ENCODE data around the gene DARS1. TPM values are rescaled to one million over a fixed set of nuclear protein-coding genes. Genes with fewer than 3 reads are reported as not detected.

Gene DARS1
- total RNA-seq, 4 donors from 2014 or later: 115 to 176 (median 156) TPM

DNA sequence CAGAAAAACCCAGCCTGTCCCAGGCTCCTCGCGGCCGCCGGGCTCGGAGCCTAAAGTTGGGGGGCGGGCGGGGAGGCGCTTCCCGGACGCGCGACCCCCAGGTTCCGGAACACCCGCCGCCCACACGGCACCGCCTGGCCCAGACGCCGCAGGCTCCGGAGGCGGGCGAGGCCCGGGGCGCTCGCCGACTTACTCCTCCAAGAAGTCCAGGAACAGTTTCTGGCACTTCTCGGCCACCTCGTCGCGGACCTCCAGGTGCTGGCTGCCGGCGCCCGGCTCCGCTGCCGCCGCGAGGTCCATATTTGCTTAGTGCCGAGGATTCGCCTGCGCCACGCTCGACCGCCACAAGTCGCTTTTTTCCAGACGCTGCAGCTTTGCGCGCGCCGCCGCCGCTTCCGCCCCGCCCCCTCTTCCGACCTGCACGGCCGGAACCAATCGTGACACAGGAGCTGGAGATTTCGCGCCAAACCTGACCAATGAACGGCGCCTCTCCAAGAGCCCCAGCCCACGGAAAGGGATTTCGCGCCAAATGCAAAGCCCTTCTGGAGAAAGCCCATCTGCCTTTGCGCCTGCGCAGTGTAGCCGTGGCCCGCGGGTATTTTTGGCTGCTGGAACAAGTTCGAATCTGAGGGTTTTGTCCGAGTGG lies 109.2 kb downstream of the DARS1 start, which contains the start of gene MCM6:
MCM6 (minus strand) TSS at position 378 of the 646 bp plus-strand sequence; CDS start at position 300, 78 bp downstream.
- peaks cover 0 to 14% of the 10 kb centered on the region in 2 donors for H3K36me3 ChIP-seq
- ATAC-seq: peak; percentile 99

DNA sequence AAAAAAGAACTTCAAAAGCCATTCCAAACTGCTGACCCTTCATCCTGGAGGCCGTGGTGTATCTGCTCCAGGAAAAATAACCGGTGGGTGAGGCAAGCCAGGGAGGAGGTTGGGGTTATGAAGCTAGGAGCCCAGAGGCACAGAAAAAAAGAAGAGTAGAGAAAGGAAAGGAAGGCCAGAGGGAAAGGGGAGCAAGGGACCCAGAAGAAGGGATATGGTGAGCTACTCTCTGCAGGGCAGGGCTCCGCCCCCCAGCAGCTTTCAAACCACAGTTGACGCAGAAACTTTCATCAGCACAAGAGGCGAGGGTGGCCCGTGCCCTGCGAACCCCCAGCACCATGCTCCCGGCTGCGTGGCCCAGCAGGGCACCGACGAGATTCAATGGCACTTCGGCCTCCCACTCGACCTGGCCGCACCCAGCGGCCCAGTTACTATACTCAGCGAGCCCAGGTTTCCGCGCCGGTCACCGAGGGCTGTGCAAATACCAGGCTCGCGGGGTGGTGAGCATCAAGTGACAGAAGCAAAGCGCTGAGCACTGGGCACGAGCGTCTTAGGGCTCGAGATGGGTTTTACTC lies 109.8 kb downstream of the DARS1 start:
- ATAC-seq: peak; percentile 60
- Histone ChIP-seq H3K4me3 (peak overlapping the region; percentile 85 to 90), H3K27me3 (no peaks in the 10 kb centered on the region), H3K27ac (peak overlapping the region; percentile 68 to 93 (median 88)), H3K36me3 (peaks cover 0 to 20% of the 10 kb centered on the region in 2 donors), H3K9me3 (no peaks in the 10 kb centered on the region), H3K4me1 (peaks cover 0 to 22% (median 0%) of the 10 kb centered on the region in 3 donors)
- TF ChIP-seq EP300 (IDR thresholded peaks at IDR 0.05): no peak
- no peak for TF ChIP-seq POLR2A (IDR thresholded peaks at IDR 0.05)
- TF ChIP-seq POLR2AphosphoS5 (IDR thresholded peaks at IDR 0.05): no peak
- TF ChIP-seq CTCF (IDR thresholded peaks at IDR 0.05): no peak
- WGBS, 2 donors (ENCODE audit: low coverage in 1 of 2): 0 to 4% methylated on average over 2 to 4 of the region's 26 CpGs

More for the DNA sequence above, 109.2 kb downstream of the DARS1 start, which contains the start of gene MCM6:
- Histone ChIP-seq H3K27me3 (no peaks in the 10 kb centered on the region), H3K9me3 (no peaks in the 10 kb centered on the region), H3K4me3 (peak within 1 kb of the TSS; percentile 85 to 90), H3K4me1 (peaks cover 0 to 22% (median 0%) of the 10 kb centered on the region in 3 donors), H3K27ac (peak within 1 kb of the TSS; percentile 68 to 93 (median 88))
- TF ChIP-seq EP300 (IDR thresholded peaks at IDR 0.05) (no peak), CTCF (IDR thresholded peaks at IDR 0.05) (peak in 3 of 4 experiments; percentile 39 to 62 (median 54)), POLR2AphosphoS5 (IDR thresholded peaks at IDR 0.05) (peak; percentile 70), POLR2A (IDR thresholded peaks at IDR 0.05) (peak; percentile 42 to 48)
- 0% methylated on average over 1 to 9 of the region's 71 CpGs for WGBS, 2 donors (ENCODE audit: low coverage in 1 of 2)

DNA sequence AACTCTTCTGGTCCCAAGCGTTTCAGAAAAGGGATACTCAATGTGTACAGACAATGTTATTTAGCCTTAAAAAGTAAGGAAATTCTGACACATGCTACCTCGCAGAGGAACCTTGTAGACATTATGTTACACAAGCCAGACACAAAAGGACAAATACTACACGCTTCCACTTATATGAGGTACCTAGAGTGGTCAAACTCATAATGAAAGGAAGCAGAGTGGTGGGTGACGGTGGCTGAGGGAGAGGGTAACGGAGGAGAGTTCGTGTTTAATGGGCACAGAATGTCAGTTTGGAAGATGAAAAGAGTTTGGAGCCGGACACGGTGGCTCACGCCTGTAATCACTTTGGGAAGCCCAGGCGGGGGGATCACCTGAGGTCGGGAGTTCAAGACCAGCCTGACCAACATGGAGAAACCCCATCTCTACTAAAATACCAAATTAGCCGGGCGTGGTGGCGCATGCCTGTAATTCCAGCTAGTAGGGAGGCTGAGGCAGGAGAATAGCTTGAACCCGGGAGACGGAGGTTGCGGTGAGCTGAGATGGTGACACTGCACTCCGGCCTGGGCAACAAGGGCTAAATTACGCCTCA lies 110.6 kb downstream of the DARS1 start:
- H3K27me3 ChIP-seq: no peaks in the 10 kb centered on the region
- H3K4me3 ChIP-seq: peak overlapping the region in 1 of 2 donors; percentile 90
- H3K9me3 ChIP-seq: no peaks in the 10 kb centered on the region
- no peak for ATAC-seq
- 71 to 81% methylated on average over 11 to 19 of the region's 19 CpGs for WGBS, 2 donors (ENCODE audit: low coverage in 1 of 2)
- peak overlapping the region in 1 of 4 donors; percentile 93 for H3K27ac ChIP-seq
- H3K36me3 ChIP-seq: peaks cover 0 to 27% of the 10 kb centered on the region in 2 donors
- TF ChIP-seq CTCF (IDR thresholded peaks at IDR 0.05): no peak
- TF ChIP-seq POLR2A (IDR thresholded peaks at IDR 0.05): no peak
- peaks cover 0 to 22% (median 0%) of the 10 kb centered on the region in 3 donors for H3K4me1 ChIP-seq

DNA sequence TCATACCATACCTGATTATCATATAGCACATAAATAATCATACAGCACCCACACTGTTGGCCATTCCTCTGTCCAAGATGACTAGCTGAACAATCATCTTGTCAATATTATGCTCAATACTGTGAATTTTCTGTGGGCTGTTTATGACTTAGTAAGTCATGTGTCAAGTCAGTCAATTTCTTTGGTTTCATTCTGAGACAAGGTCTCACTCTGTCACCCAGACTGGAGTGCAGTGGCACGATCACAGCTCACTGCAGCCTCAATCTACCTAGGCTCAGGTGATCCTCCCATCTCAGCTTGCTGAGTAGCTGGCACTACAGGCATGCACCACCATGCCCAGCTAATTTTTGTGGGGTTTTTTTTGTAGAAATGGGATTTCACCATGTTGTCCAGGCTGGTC lies 114.9 kb downstream of the DARS1 start:
- no peak for ATAC-seq
- Histone ChIP-seq H3K27me3 (no peaks in the 10 kb centered on the region), H3K9me3 (no peaks in the 10 kb centered on the region), H3K27ac (no peak overlapping the region), H3K4me3 (no peak overlapping the region), H3K36me3 (peaks cover 3 to 66% of the 10 kb centered on the region in 2 donors), H3K4me1 (peaks cover 0 to 16% (median 0%) of the 10 kb centered on the region in 3 donors)
- TF ChIP-seq POLR2A (IDR thresholded peaks at IDR 0.05) (no peak), EP300 (IDR thresholded peaks at IDR 0.05) (no peak), CTCF (IDR thresholded peaks at IDR 0.05) (no peak), POLR2AphosphoS5 (IDR thresholded peaks at IDR 0.05) (no peak)
- WGBS, 2 donors (ENCODE audit: low coverage in 1 of 2): 57 to 100% methylated on average over 1 of the region's 1 CpG
